Liver (tissue), 9 donors: ENCODE data around the gene BTBD6. TPM values are rescaled to one million over a fixed set of nuclear protein-coding genes. Genes with fewer than 3 reads are reported as not detected.

Experiments used
- DNase-seq: peaks from one replicate; pipeline ENCODE4 v3.0.0-alpha.2; 2017; ENCODE audit warnings: low spot score
- H3K27ac ChIP-seq, 2 donors: one replicate each; pipeline ENCODE4 v1.7.0; 2013; ENCODE audit warnings: inconsistent platforms in 2 of 2, low read length in 2 of 2, control low read depth in 1 of 2, low read depth in 1 of 2, mild to moderate bottlenecking in 1 of 2
- H3K27me3 ChIP-seq, 4 donors: one replicate each; pipeline versions ENCODE4 v1.6.1 to v1.7.0; 2013; ENCODE audit warnings: low read length in 3 of 4, inconsistent platforms in 1 of 4, mild to moderate bottlenecking in 1 of 4, moderate library complexity in 1 of 4; ENCODE audit not compliant: control insufficient read depth in 4 of 4, insufficient read depth in 4 of 4
- H3K36me3 ChIP-seq, 4 donors: one replicate each; pipeline versions ENCODE4 v1.6.1 to v1.7.0; 2013; ENCODE audit warnings: low read length in 3 of 4, mild to moderate bottlenecking in 3 of 4, low read depth in 1 of 4, moderate library complexity in 1 of 4; ENCODE audit not compliant: control insufficient read depth in 4 of 4, insufficient read depth in 3 of 4
- H3K4me1 ChIP-seq, 4 donors: one replicate each; pipeline versions ENCODE4 v1.6.1 to v1.7.0; 2013; ENCODE audit warnings: low read length in 3 of 4, mild to moderate bottlenecking in 3 of 4, moderate library complexity in 1 of 4; ENCODE audit not compliant: control insufficient read depth in 4 of 4, insufficient read depth in 4 of 4
- H3K4me3 ChIP-seq, 3 donors: one replicate each; pipeline versions ENCODE4 v1.6.1 to v1.7.0; 2013; ENCODE audit warnings: low read length in 3 of 3, control low read depth in 1 of 3, low read depth in 1 of 3, mild to moderate bottlenecking in 1 of 3
- H3K9ac ChIP-seq, 2 donors: one replicate each; pipeline ENCODE4 v1.7.0; 2013; ENCODE audit warnings: low read length in 2 of 2, mild to moderate bottlenecking in 2 of 2, moderate library complexity in 2 of 2, control low read depth in 1 of 2, low read depth in 1 of 2
- H3K9me3 ChIP-seq, 4 donors: one replicate each; pipeline versions ENCODE4 v1.6.1 to v1.7.0; 2013; ENCODE audit warnings: low read length in 3 of 4; ENCODE audit not compliant: control insufficient read depth in 4 of 4
- ATF3 ChIP-seq: IDR thresholded peaks from 2 replicates; pipeline ENCODE4 v1.6.1; 2016; ENCODE audit warnings: antibody characterized with exemption
- CTCF ChIP-seq: fragments of 150-350 bp; IDR thresholded peaks from 2 replicates; pipeline ENCODE4 v1.5.1; 2017; ENCODE audit warnings: improper control_type of control experiment, low read depth, low read length; ENCODE audit not compliant: missing input control
- FOXA1 ChIP-seq: IDR thresholded peaks from 2 replicates; pipeline ENCODE4 v1.6.1; 2016; ENCODE audit warnings: antibody characterized with exemption
- FOXA2 ChIP-seq: IDR thresholded peaks from 2 replicates; pipeline ENCODE4 v1.6.1; 2016; ENCODE audit warnings: antibody characterized with exemption
- JUND ChIP-seq, 2 donors: IDR thresholded peaks; 2 replicates each; pipeline ENCODE4 v1.6.1; 2016; ENCODE audit warnings: antibody characterized with exemption in 2 of 2
- MAX ChIP-seq: IDR thresholded peaks from 2 replicates; pipeline ENCODE4 v1.6.1; 2016; ENCODE audit warnings: antibody characterized with exemption
- RAD21 ChIP-seq, 2 donors: IDR thresholded peaks; 2 replicates each; pipeline ENCODE4 v1.6.1; 2016; ENCODE audit warnings: antibody characterized with exemption in 2 of 2, mild to moderate bottlenecking in 2 of 2
- REST ChIP-seq: IDR thresholded peaks from 2 replicates; pipeline ENCODE4 v1.6.1; 2016; ENCODE audit warnings: antibody characterized with exemption, mild to moderate bottlenecking
- SP1 ChIP-seq: IDR thresholded peaks from 2 replicates; pipeline ENCODE4 v1.6.1; 2018; ENCODE audit warnings: antibody characterized with exemption, mild to moderate bottlenecking
- WGBS: extraction: QIAGEN DNeasy Blood & Tissue Kit; methylation state at CpG from one replicate; pipeline ENCODE4 v1.1.7; 2013; 5-methylcytosine and 5-hydroxymethylcytosine counted together
- polyA plus RNA-seq, 2 donors: library from polyadenylated mRNA; stranded (reverse) in 1 of 2; unstranded in 1 of 2; fragments of 200-250 nt in 1 of 2; fragments of >200 nt in 1 of 2; fragmentation: Nextera tagmentation in 1 of 2; extraction: Ambion mirVana in 1 of 2; gene quantifications; one replicate each; pipeline versions ENCODE4 v1.2.1 to v1.2.3, GENCODE V29; 2013 to 2015
- total RNA-seq, 2 donors: library from RNA; depleted of rRNA; stranded (reverse); fragments of >200 nt; gene quantifications; one replicate each; pipeline ENCODE4 v1.2.3, GENCODE V29; 2014
- donor health status: healthy.
- donor health status: healthy.
- donor health status: healthy.
- donor health status: healthy.
- donor health status: healthy.

The BTBD6 gene
- total and polyA plus RNA-seq, 4 donors = 5.8 to 18.1 (median 16.7) TPM

GRCh38 chr14:105201925-105202513, 46.3 kb upstream of the BTBD6 start:
- Histone ChIP-seq H3K9me3 (no peaks in the 10 kb centered on the region), H3K27ac (no peak overlapping the region), H3K4me3 (no peak overlapping the region), H3K36me3 (no peaks in the 10 kb centered on the region), H3K4me1 (peaks cover 12 to 32% (median 24%) of the 10 kb centered on the region in 4 donors), H3K27me3 (peaks cover 0 to 3% (median 0%) of the 10 kb centered on the region in 4 donors), H3K9ac (no peak overlapping the region)
- DNase-seq = no peak
- TF ChIP-seq SP1 (no peak), FOXA2 (no peak), ATF3 (no peak), REST (no peak)
- 62% methylated on average over 20 of the region's 20 CpGs for WGBS

DNA sequence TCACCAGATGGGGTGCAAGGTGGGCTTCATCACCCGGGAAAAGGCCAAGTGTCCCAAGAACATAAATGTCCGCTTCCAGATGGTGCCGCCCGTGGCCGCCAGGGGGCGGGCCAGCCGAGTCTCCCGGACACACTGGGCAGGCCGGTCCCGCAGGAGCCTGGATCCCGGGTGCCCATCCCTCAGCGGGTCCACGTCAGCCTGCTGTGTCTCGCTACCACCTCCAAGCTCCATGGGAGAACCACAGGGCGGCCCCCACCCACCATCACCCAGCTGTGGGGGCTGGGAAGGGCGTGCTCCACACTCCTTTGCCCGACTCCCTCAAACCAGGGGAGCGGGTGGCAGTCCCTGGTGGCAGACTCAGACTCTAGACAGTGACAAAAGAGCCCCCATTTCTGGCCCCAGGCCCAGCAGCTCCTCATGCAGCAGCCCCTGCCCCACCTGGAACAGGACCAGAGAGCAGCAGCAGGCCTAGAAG, 45.2 kb upstream of the BTBD6 start:
- peak; percentile 81 for DNase-seq
- Histone ChIP-seq H3K4me1 (peaks cover 12 to 33% (median 25%) of the 10 kb centered on the region in 4 donors), H3K27me3 (peaks cover 0 to 3% (median 0%) of the 10 kb centered on the region in 4 donors), H3K9me3 (no peaks in the 10 kb centered on the region), H3K27ac (no peak overlapping the region), H3K4me3 (no peak overlapping the region), H3K36me3 (no peaks in the 10 kb centered on the region), H3K9ac (no peak overlapping the region)
- TF ChIP-seq MAX = no peak
- peak; percentile 80 to 86 for TF ChIP-seq RAD21 (IDR thresholded peaks at IDR 0.05)
- TF ChIP-seq CTCF = peak; percentile 89
- WGBS = 9% methylated on average over 18 of the region's 18 CpGs

DNA sequence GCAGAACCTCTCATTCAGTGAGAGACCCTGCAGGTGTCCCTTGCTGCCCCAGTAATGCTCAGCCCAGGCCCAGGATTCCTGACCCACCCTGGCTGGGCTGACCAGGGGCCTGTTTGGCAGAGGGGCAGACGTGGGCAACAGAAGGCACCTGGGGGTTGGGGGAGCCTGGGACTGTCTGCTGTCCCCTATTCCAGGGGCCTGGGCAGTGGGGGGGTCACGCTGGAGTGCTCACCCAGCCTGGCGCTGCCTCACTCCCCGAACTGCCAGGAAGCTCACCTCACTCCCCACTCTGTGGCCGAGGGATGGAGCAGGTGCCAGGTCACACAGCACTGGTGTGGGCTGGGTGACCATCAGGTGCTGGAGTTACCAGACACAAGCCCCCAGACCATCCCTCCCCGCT, 44.6 kb upstream of the BTBD6 start:
- WGBS = 82% methylated on average over 6 of the region's 6 CpGs
- Histone ChIP-seq H3K27ac (peak overlapping the region in 1 of 2 donors; percentile 71), H3K9me3 (no peaks in the 10 kb centered on the region), H3K36me3 (no peaks in the 10 kb centered on the region), H3K4me3 (no peak overlapping the region), H3K4me1 (peaks cover 12 to 32% (median 24%) of the 10 kb centered on the region in 4 donors), H3K9ac (no peak overlapping the region), H3K27me3 (no peaks in the 10 kb centered on the region)
- no peak for TF ChIP-seq FOXA1
- TF ChIP-seq JUND (IDR thresholded peaks at IDR 0.05) = no peak
- DNase-seq = no peak
